Activated CD4-positive, alpha-beta T cell treated with anti-CD3 and anti-CD28 coated beads, Interleukin-2, Interleukin-4, amounts not matched to agents 100 ng/mL and 50 ng/mL, durations not matched to agents 16 hours and 8 hours (primary cell): ENCODE measurements around the gene ASB10.

ENCODE experiments used
- DNase-seq: peaks from one replicate; pipeline ENCODE4 v3.0.0-alpha.2; 2020; ENCODE audit warnings: low spot score

Gene ASB10

DNA sequence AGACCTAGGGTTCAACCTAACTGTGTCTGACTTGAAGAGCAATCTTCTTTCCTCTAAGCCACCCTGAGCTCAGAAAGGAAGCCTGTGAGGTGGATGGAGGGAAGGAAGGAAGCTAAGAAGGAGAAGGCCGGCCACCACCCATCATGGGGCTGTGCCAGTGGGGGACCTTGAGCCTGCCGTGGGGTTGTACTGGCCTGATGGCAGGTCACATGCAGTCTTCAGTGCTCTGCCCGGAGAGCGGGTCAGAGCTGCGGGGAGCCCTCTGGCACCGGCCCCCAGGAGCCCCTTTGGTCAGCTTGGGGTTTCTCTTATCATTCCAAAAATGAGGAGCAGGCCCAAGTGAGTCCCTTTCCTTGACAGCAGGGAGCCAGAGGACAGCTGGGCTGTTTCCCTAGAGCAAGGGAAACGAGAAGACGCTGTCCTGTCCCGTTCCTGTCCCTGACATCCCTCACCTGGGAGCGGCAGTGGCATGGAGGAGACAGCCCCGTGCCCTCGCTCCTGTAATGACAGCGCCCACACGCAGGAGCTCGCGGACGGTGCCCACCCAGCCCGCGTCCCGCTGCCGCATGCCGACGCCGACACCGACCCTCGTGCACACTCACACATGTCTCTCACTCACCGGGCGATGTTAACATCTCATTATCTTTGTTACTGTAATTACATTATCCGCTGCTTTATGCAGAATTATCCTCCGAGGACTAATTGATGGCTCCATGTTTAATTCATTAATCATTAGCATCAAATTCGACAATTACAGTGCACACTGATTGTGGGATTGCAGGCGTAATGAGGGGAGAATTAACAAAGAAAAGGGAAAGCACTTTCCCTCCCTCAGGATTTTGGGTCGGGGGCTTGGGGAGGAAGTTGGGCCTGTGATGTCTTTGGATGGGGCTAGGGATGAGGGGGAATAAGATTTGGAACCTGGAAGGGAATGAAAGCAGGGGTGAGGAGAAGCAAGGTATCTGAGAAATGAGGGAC, 50.9 kb downstream of the ASB10 start:
- no peak for DNase-seq

DNA sequence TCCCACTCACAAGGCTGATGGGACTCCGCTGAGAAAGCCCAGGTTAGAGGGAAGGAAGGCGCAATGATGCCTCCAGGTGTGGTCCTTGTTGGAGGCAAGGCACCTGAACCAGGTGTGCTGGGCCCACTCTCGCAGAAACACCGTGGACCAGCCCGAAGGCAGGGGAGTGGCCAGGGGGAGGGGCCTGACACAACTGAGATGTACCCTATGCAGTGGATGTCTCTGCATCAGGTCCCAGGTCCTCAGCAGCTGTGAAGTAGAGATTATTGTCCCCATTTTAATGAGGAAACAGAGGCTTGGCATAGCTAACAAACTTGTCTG, 51.6 kb downstream of the ASB10 start:
- DNase-seq, result no peak

DNA sequence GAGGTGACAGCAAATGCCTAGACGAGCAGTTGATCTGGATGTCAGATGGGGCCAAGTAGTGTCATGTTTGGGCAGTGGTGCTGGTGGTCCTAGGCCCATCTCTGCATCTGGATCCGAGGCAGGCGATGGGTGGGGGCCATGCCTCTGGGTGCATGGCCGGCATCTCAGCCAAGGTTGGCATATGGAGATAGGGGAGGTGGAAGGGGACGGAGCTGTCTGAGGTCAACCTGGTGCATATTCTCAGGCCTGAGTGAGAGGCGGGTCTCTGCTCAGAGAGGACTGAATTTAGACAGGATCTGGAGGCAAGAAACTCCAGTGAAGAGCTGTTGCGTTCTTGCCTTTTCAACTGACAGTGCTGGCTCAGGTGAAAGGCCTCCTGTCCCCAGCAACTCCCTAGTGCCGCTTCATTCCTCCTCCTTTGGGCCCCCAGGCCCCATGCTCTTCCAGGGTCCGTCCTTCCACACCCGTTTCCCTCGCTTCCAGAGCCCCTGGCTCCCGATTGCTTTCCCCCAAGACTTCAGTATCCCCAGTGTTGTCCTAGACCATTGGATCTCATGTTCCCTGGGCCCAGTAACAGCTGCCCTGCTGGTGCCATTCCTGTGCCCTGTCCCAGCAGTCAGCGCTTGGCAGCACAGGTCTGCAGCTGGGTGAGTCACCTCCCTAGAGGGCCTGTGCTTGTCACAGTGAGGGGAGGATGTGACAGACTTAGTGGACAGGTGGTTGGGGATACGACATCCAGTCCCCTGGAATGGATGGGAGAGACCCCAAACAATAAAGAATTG, 52.1 kb downstream of the ASB10 start:
- no peak for DNase-seq

DNA sequence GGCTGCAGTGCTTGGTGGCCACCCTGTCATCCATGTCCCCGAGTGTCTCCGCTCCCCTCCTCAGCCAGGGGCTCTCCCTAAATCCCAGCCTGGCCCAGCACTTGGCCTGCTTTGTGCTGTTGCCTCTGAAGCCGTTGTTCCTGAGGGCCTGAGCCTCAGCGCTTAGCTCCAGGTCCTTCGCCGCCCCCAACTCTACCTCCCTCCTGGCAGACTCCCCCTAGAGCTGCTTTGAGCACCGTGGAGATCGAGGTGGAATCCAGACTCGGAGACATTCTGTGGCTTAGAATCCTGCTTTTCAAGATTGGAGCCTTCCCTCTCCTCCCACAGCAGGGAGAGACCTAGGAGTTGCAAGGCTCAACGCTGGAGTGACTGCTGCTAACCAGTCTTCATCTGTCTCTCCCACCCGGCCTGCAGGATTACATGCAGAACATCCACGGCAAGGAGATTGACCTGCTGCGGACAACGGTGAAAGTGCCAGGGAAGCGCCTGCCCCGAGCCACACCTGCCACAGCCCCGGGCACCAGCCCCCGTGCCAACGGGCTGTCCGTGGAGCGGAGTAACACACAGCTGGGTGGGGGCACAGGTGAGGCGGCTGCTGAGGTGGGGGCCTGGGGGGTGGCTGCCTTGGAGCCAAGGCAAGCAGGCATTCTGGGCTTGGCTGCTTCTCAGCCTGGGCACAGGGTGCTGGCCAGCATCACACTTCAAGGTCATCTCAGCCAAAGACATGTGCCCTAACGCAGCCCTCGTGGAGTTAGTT, 52.9 kb downstream of the ASB10 start:
- DNase-seq, result no peak

DNA sequence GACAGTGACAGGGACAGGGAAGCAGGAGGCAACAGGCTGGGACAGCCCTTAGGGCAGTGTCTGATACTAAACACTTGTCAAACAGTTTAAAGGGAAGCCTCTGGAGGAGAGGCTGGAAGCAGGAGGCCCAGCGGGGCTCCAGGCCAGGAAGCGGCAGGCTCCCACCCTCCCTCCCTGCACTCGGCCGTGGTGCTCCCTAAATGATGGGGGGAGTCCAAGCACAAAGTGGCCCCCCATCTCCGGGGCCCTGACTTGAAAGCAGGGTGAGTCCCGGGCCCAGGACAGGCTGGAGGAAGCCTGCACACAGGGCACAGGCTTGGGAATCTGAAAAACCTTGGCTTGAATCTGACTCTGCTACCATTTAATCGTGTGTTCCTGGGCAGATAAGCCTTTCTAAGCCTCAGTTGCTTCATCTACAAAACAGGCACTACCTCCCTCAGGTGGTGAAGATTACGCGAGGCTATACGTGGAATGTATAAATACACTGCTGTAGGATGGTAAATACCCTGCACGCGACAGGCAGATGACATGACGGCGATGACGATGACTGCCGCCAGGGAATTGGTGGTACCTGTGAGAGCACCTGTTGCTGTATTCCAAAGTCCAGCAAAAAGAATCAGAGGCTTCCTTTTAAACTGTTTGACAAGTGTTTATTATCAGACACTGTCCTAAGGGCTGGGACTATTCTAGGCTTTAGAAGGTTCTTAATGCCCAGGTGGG, 53.6 kb downstream of the ASB10 start:
- DNase-seq, result no peak

DNA sequence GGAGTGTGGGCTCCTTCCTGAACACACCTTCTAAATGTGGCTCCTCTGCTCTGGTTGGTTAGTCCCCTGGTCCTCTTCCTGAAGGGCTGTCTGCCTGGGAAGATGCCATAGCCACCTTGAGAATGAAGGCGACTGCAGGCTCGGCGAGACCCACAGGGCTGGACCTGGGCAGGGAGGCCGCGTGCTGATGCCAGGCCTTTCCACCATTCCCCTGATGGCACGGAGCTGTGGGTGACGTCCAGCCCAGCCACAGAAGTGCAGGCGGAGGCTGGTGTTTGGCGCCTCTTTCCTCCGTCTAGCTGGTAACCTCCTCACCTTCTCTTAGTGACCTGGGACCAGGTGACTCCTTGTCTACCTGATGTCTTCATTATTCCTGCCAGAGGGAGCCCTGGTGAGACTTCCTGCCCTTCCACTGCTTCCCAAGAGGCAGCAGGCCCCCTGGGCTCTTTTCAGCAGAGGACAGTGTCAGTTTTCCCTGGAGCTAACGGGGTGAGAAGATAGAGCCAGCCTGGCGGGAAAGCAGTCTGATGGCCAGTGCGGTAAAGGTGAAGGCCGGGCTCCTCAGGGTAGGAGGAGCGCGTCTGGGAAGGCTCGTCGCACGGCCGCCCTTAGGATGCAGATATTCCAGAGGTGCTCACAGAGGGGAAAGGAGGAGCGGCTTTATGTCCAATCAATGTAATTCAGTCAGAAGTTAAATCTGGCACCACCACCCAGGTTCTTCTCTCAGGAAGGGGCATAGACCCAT, 54.4 kb downstream of the ASB10 start:
- DNase-seq, result no peak

DNA sequence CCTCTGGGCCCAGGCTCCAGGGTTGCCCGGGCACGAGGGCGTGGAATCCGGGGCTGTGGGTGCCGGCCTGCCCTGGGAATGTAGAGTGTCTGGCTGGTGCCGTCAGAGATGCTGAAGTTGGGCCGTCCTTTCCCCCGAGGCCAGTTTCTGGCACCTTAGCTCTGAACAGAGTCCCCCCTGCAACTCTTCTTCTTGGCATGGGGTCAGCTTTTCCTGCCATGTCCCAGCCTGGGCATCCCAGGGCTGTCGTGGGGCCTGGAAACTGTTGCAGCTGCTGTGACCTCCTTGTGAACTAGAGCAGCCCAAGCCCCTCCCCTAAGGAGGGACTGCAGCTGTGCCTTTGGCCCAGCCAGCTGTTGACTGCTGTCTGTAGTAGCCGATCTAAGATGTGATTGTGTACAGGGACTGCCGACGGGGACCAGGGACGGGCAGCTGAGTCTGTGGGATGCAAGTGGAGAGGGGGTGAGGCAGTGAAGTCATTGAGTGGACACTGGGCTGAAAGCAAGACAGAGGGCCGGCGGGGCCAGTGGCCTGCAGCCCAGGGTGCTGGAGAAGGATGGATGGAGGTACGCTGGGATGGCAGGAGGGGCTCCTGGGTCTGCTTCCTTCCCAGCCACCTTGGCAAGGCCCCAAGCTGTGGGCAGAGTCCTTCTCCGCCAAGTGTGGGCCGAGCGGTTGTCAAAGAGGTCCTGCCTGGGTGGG, 55.3 kb downstream of the ASB10 start:
- DNase-seq, result no peak

DNA sequence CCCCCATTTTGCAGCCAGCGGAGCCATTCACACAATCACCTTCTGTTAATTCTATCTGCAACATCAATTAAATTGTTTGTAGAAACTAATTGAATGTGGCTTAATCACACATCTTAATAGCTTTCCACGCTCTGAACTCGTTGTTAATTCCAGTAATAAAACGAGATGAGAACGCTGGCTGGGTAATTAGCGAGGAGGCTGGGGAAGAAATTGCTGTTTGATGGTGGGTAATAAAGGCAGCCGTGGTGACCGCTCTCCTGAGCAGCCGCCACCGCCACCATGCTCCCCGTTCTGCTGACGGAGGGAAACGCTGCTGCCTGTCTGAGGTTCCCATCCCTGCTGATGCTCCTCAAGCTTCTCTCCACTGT, 55.8 kb downstream of the ASB10 start:
- no peak for DNase-seq

DNA sequence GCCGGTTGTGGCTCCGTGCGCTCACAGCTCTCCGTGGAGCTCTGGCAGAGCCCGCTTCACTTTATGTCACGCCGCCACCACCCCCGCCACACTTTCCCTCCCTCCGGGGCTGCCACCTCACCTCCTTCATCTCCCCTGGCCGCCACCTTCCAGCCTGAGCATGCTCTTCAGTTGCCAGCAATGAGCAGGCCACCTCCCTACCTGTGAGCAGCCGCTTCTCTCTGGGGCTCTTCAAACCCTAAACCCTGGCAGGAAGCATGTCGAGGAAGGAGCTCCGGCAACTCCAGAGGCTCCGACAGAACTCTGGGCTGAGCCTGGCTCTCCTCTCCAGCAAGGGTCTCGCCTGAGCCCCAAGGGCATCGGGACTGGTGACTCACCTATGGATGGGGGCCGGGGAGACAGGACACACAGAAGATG, 56.3 kb downstream of the ASB10 start:
- DNase-seq, result no peak

DNA sequence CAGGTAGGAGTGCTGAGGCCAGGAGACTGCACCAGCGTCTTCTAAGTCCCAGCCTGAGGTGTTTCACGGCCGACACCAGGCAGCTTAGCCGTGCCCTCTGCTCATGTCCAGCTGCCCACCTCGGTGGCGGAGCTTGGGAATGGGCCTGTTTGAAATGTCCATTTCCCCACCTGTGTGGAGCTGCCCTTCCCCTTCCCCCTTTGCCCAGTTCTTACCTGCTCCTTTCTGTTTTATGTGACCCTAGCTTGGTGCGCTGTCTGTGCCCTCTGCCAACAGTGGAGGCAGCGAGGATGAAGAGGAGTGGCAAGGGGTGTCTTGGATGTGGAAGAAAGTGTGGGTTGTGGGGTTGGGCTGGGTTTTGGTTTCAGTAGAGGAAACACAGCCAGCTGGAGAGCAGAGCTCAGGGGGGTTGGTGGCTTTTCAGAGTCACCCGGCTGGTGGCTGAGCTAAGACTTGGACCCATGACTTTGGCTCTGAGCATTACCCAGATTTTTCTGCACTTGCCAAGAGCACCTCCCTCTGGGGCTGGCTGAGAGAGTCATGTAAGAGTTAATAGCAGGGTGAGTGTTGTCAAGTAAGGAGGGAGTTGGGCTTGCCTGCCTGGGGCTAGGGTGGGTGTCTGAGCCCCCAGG, 57.0 kb downstream of the ASB10 start:
- DNase-seq, result no peak

DNA sequence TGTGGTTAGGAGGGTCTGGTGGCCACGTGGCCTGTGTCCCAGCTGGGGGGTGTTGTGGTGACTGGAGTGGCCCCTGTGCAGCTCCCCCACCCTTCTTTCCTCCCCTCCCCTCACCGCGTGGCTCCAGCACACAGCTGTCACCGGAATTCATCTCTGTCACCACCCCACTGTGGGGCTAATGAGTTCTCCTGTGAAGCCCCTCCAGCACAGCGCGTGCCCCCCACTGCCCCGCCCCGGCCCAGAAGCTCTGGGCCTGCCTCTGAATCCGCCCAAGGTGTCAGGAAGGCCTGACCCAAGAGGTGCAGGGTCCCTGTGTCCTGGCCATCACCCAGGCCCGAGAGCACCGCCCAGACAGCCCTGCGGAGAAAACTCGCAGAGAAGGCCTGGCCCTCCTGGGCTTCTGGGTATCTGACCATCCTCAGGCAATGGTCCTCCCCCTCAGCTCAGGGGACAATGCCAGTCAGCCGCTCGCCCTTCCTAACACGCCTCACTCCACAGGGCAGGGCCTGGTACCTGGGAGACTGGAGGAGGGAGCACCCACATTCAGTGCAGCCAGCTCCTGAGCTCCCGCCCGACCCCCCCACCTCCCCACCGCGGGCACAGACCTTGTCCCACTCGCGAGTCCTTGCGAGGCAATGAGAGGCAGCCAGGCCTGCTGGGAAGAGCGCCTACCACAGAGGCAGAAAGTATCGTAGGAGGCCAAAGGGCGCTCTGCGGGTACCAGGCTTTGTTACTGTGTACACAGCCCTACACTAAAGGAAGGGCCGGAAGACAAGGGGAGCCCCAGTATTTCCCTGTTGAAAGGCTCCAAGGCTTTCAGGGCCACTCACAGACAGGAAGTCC, 57.7 kb downstream of the ASB10 start:
- no peak for DNase-seq

DNA sequence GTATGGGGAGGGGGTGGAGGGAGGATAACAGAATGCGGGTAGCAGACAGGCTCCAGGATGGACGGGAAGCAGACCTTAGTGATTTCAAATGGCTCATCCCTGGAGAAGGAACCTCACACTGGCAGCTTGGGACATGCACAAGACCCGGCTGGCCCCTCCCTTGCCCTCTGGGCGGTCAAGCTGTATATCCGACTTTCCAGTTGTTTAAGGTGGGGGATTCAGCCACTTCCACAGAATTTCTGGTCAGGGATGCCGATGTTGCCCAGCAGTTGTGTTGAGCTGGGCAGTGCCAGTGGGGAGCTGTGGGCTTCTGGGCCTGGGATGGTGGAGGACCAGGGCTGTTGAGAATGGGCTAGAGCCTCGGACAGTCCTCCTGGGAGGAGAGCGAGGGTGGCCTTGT, 58.3 kb downstream of the ASB10 start:
- no peak for DNase-seq

DNA sequence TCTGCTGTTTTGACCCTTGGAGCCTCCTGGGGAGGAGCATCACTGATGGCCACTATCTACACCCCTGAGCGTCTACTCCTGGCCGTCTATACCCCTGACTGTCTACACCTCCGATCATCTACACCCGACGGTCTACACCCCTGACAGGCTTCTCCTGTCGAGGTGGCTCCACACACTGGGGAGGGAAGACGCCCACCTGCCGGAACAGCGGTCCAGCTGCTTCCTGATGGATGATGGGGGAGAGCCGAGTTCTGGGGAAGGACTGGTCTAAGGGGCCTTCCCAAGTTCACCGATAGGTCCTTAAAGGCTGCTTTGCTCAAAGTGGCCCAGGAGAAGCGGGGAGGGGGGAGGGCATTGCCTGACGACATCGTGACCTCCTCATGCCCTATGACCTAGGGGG, 58.9 kb downstream of the ASB10 start:
- DNase-seq, result no peak

DNA sequence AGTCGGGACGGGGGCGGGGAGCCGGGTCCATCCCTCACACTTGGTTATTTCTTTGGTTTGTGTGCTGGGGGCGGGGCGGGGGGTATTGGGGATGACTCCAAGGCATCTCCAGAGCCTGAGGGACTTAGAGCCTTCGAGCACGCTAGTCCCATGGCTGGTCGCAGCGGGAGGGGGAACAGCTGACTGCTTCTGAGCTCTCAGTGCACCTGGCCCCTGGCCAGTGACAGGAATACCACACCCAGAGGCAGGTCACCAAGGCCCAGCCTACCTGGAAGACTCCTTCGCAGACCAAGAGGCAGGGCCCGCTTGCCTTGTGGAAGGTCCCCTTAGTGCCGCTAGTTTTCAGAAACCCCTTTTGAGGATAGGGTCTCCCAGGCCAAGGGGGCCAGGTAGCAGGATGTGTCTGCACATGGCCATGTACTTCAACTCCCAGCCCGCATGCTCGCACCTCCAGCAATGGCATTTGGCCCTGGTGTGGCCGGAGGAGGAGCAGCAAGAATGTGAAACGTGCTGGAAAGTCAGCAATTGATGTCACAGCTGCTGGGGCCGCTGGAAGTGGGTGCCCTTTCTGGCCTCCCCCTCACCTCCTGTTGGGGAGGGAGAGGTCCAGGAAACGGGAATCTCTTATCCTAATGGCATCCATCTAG, 60.4 kb downstream of the ASB10 start:
- no peak for DNase-seq

DNA sequence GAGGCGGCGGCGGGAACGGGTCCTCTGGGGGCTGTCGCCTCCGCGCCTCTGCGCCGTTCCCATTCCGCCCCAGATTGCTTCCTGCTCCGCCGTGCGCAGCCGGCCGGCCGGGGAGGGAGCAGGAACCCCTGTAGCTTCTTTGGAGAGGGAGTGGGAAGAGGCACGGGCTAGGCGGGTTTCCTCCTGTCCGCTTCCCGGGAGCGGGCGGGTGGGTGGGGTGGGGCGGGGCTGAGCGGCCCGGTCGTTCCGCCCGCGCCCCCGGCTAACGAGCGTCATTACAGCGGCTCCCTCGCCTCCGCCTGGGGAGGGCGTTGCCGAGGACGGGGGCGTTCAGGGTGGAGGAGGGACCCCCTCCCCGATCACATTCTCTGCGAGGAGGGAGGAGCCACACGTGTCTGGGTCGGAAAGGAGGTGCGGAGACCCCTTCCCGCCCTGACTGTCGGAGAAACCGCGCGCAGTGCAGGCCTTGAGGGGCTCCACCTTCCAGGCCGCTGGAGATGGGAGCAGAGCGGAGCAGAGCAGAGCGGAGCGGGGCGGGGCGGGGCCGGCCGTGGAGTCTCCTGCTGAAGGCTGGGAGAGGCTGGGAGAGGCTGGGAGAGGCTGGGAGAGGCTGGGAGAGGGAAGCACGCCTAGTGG, 61.1 kb downstream of the ASB10 start:
- no peak for DNase-seq
